Pancreas (tissue), 10 donors: ENCODE measurements around the gene RAP2A. TPM values are rescaled to one million over a fixed set of nuclear protein-coding genes. Genes with fewer than 3 reads are reported as not detected.

Source experiments
- ATAC-seq, 4 donors: fragments of 200-7000 bp; cut with Tn5 transposase; one replicate each; pipeline versions ENCODE4 v1.8.0 to v1.9.1; 2020; ENCODE audit warnings: mild to moderate bottlenecking in 4 of 4, moderate library complexity in 4 of 4
- DNase-seq, 6 donors: peaks; one replicate each; pipeline ENCODE4 v3.0.0-alpha.2; 2020
- FAIRE-seq: peaks from 2 replicates; lab custom pipeline; 2012; peaks lifted over from hg19 to GRCh38; lab: Jason Lieb, UNC
- H3K27ac ChIP-seq, 4 donors: fragments of 200-600 bp; sonication (generic); 1 replicate in 3 of 4; 2 replicates in 1 of 4; pipeline versions ENCODE4 v1.5.0 to v1.8.0; 2020
- H3K27me3 ChIP-seq, 4 donors: fragments of 200-600 bp; one replicate each; pipeline ENCODE4 v1.8.0; 2021
- H3K36me3 ChIP-seq, 3 donors: fragments of 200-600 bp; sonication (generic) in 1 of 3; one replicate each; pipeline versions ENCODE4 v1.5.0 to v1.8.0; 2020 to 2021
- H3K4me1 ChIP-seq, 3 donors: fragments of 200-600 bp; one replicate each; pipeline ENCODE4 v1.8.0; 2021
- H3K4me3 ChIP-seq, 4 donors: fragments of 200-600 bp; sonication (generic) in 2 of 4; one replicate each; pipeline versions ENCODE4 v1.5.0 to v1.8.0; 2020 to 2021
- H3K9me3 ChIP-seq, 4 donors: fragments of 200-600 bp; one replicate each; pipeline ENCODE4 v1.8.0; 2021
- CTCF ChIP-seq, 4 donors: fragments of 200-600 bp; sonication (generic) in 3 of 4; IDR thresholded peaks; one replicate each; pipeline versions ENCODE4 v1.5.0 to v1.8.0; 2021; ENCODE audit warnings: antibody characterized with exemption in 4 of 4
- WGBS, 2 donors: extraction: QIAGEN DNeasy Blood & Tissue Kit; methylation state at CpG; one replicate each; pipeline ENCODE4 v1.1.7; 2013; 5-methylcytosine and 5-hydroxymethylcytosine counted together
- intact Hi-C, 3 donors: fragments of 100-400 bp; cut with DNase I; formaldehyde crosslinking; loops; one replicate each; pipeline versions ENCODE4 v1.11.1 to v1.14.2; 2022
- polyA plus RNA-seq, 2 donors: library from polyadenylated mRNA; stranded (reverse); fragments of 200-250 nt; gene quantifications; one replicate each; pipeline ENCODE4 v1.2.3, GENCODE V29; 2013
- total RNA-seq, 6 donors: library from RNA; stranded (reverse); fragmentation: NEBNext Ultra II Directional in 4 of 6; extraction: Animal tissue kit (Norgen Biotek cat#: 25700) in 4 of 6; gene quantifications; one replicate each; pipeline versions ENCODE4 v1.2.1 to v1.2.4, GENCODE V29; 2021 to 2023
- donor health status: healthy with polysubstance abuse.
- donor health status: DM: no; HTN: no; CAD: no; lungs with moderate emphysema.
- donor health status: DM: no; HTN: no; CAD: no.
- donor health status: control.
- donor health status: control.
- donor health status: Bipolar disorder and iron deficiency.
- donor health status: DM: yes; HTN: yes; CAD: no.
- donor health status: DM: no; HTN: no; CAD: no.
- donor health status: DM: no; HTN: no; CAD: no.
- donor health status: DM: yes; HTN: yes; CAD: no.

Gene RAP2A
- total and polyA plus RNA-seq, 8 donors = 1.7 to 18.1 (median 5.0) TPM

- ATAC-seq = no peak
- FAIRE-seq = no peak
- WGBS, 2 donors = 65 to 67% methylated on average over 3 of the region's 3 CpGs
Measured at GRCh38 chr13:97390941-97391600, 42.9 kb upstream of the RAP2A start.

GRCh38 chr13:97392020-97392419 is 41.9 kb upstream of the RAP2A start:
- ATAC-seq = peak; percentile 49 to 72 (median 59)
- Histone ChIP-seq H3K27me3 (no peaks in the 10 kb centered on the region), H3K9me3 (no peaks in the 10 kb centered on the region), H3K4me3 (no peak overlapping the region), H3K36me3 (no peaks in the 10 kb centered on the region), H3K4me1 (peaks cover 6 to 21% (median 17%) of the 10 kb centered on the region in 3 donors), H3K27ac (no peak overlapping the region)
- TF ChIP-seq CTCF (IDR thresholded peaks at IDR 0.05) = no peak
- intact Hi-C loops = no loop called here
- DNase-seq = no peak
- no peak for FAIRE-seq
- WGBS, 2 donors = 55 to 62% methylated on average over 1 of the region's 1 CpG

More at GRCh38 chr13:97390941-97391600, 42.9 kb upstream of the RAP2A start:
- DNase-seq = no peak
- Histone ChIP-seq H3K36me3 (no peaks in the 10 kb centered on the region), H3K4me3 (no peak overlapping the region), H3K4me1 (peaks cover 6 to 21% (median 17%) of the 10 kb centered on the region in 3 donors), H3K27ac (no peak overlapping the region), H3K27me3 (no peaks in the 10 kb centered on the region), H3K9me3 (no peaks in the 10 kb centered on the region)
- TF ChIP-seq CTCF (IDR thresholded peaks at IDR 0.05) = no peak
- intact Hi-C loops = no loop called here

GRCh38 chr13:97394542-97394941 is 39.4 kb upstream of the RAP2A start:
- H3K9me3 ChIP-seq = no peaks in the 10 kb centered on the region
- intact Hi-C loops = no loop called here
- ATAC-seq = no peak
- FAIRE-seq = no peak
- H3K4me1 ChIP-seq = peaks cover 6 to 21% (median 17%) of the 10 kb centered on the region in 3 donors
- DNase-seq = no peak
- H3K4me3 ChIP-seq = no peak overlapping the region
- no peak overlapping the region for H3K27ac ChIP-seq
- no peaks in the 10 kb centered on the region for H3K36me3 ChIP-seq
- H3K27me3 ChIP-seq = no peaks in the 10 kb centered on the region
- no peak for TF ChIP-seq CTCF (IDR thresholded peaks at IDR 0.05)

GRCh38 chr13:97395447-97396136 is 38.4 kb upstream of the RAP2A start:
- ATAC-seq (no peak), FAIRE-seq (no peak), DNase-seq (no peak)
- 92 to 95% methylated on average over 4 of the region's 4 CpGs for WGBS, 2 donors
- no peaks in the 10 kb centered on the region for H3K9me3 ChIP-seq
- no peaks in the 10 kb centered on the region for H3K36me3 ChIP-seq
- no peaks in the 10 kb centered on the region for H3K27me3 ChIP-seq
- no peak overlapping the region for H3K27ac ChIP-seq
- intact Hi-C loops = no loop called here
- no peak overlapping the region for H3K4me3 ChIP-seq
- peaks cover 1 to 12% (median 10%) of the 10 kb centered on the region in 3 donors for H3K4me1 ChIP-seq
- TF ChIP-seq CTCF (IDR thresholded peaks at IDR 0.05) = no peak

- no peaks in the 10 kb centered on the region for H3K27me3 ChIP-seq
- WGBS, 2 donors = 72 to 74% methylated on average over 10 of the region's 10 CpGs
- no peak for FAIRE-seq
- peaks cover 0 to 3% (median 3%) of the 10 kb centered on the region in 3 donors for H3K4me1 ChIP-seq
- no peaks in the 10 kb centered on the region for H3K36me3 ChIP-seq
- no peak for ATAC-seq
- TF ChIP-seq CTCF (IDR thresholded peaks at IDR 0.05) = no peak
- no peak overlapping the region for H3K27ac ChIP-seq
- H3K9me3 ChIP-seq = no peaks in the 10 kb centered on the region
- intact Hi-C loops = no loop called here
- no peak overlapping the region for H3K4me3 ChIP-seq
- DNase-seq = no peak
Measured at GRCh38 chr13:97397267-97397666, 36.7 kb upstream of the RAP2A start.
